OCI-LY3 (cell line): ENCODE data around the gene ZFP3.

Experiments
- H2AFZ ChIP-seq: fragments of 200-600, 300-600 bp; shearing (Covaris generic); 2 replicates; pipeline ENCODE4 v1.6.0; 2014; ENCODE audit warnings: antibody characterized with exemption, low read depth, low read length
- H3K27ac ChIP-seq: fragments of 200-600, 300-600 bp; sonication (generic); 2 replicates; pipeline ENCODE4 v1.5.1; 2014; ENCODE audit warnings: mild to moderate bottlenecking, low read length, moderate library complexity, mixed read lengths
- H3K27me3 ChIP-seq: fragments of 200-600, 300-600 bp; sonication (generic); 2 replicates; pipeline ENCODE4 v1.6.1; 2014; ENCODE audit warnings: low read depth, low read length, mixed read lengths
- H3K36me3 ChIP-seq: fragments of 200-600, 300-600 bp; sonication (generic); replicated peaks from 2 replicates; pipeline ENCODE3; 2014; ENCODE audit warnings: low read depth, low read length, mixed read lengths
- H3K4me1 ChIP-seq: fragments of 300-600, 200-600 bp; sonication (generic); 2 replicates; pipeline ENCODE4 v1.6.1; 2014; ENCODE audit warnings: low read length, mixed read lengths
- H3K4me2 ChIP-seq: fragments of 200-600, 300-600 bp; sonication (generic); 2 replicates; pipeline ENCODE4 v1.6.1; 2014; ENCODE audit warnings: low read length, mixed read lengths
- H3K4me3 ChIP-seq: fragments of 300-600, 200-600 bp; sonication (generic); 2 replicates; pipeline ENCODE4 v1.5.1; 2014; ENCODE audit warnings: antibody characterized with exemption, mild to moderate bottlenecking, low read length, moderate library complexity
- H3K79me2 ChIP-seq: fragments of 300-600, 200-600 bp; shearing (Covaris generic); 2 replicates; pipeline ENCODE4 v1.6.1; 2014; ENCODE audit warnings: mild to moderate bottlenecking, low read length, mixed read lengths
- H3K9ac ChIP-seq: fragments of 300-600, 200-600 bp; shearing (Covaris generic); 2 replicates; pipeline ENCODE4 v1.6.0; 2014; ENCODE audit warnings: mild to moderate bottlenecking, low read length, moderate library complexity
- H3K9me3 ChIP-seq: fragments of 200-600, 300-600 bp; shearing (Covaris generic); 2 replicates; pipeline ENCODE4 v1.6.1; 2014; ENCODE audit warnings: low read length, mixed read lengths; ENCODE audit not compliant: insufficient read depth
- H4K20me1 ChIP-seq: fragments of 200-600, 300-600 bp; sonication (generic); 2 replicates; pipeline ENCODE4 v1.6.1; 2016; ENCODE audit warnings: low read length, mixed read lengths; ENCODE audit not compliant: insufficient read depth
- CTCF ChIP-seq: fragments of 200-600, 300-600 bp; sonication (generic); IDR thresholded peaks from 2 replicates; pipeline ENCODE4 v1.5.1; 2014; ENCODE audit warnings: antibody characterized with exemption, low read length, low read depth
- EZH2phosphoT487 ChIP-seq: fragments of 200-600 bp; shearing (Covaris generic); IDR thresholded peaks from 2 replicates; pipeline ENCODE4 v1.6.1; 2018; ENCODE audit warnings: antibody characterized with exemption, mixed run types, low read depth

Gene ZFP3

GRCh38 chr17:5100832-5101231 lies 22.6 kb downstream of the ZFP3 start:
- no peak overlapping the region for H3K27ac ChIP-seq
- H3K27me3 ChIP-seq = no peaks in the 10 kb centered on the region
- H3K4me3 ChIP-seq = no peak overlapping the region
- no peaks in the 10 kb centered on the region for H3K4me1 ChIP-seq
- no peak overlapping the region for H3K9ac ChIP-seq
- H3K79me2 ChIP-seq = no peaks in the 10 kb centered on the region
- H2AFZ ChIP-seq = no peak overlapping the region
- peaks cover 1% of the 10 kb centered on the region for H3K36me3 ChIP-seq
- TF ChIP-seq EZH2phosphoT487 (no peak), CTCF (no peak)
- no peaks in the 10 kb centered on the region for H4K20me1 ChIP-seq
- H3K4me2 ChIP-seq = no peak overlapping the region
- H3K9me3 ChIP-seq = no peaks in the 10 kb centered on the region

GRCh38 chr17:5110816-5111215 lies 32.5 kb downstream of the ZFP3 start:
- H3K9me3 ChIP-seq = no peaks in the 10 kb centered on the region
- no peak overlapping the region for H3K27ac ChIP-seq
- no peak overlapping the region for H3K9ac ChIP-seq
- no peaks in the 10 kb centered on the region for H3K79me2 ChIP-seq
- H2AFZ ChIP-seq = no peak overlapping the region
- peaks cover 9% of the 10 kb centered on the region for H3K36me3 ChIP-seq
- no peak overlapping the region for H3K4me3 ChIP-seq
- no peaks in the 10 kb centered on the region for H4K20me1 ChIP-seq
- TF ChIP-seq EZH2phosphoT487 (no peak), CTCF (no peak)
- peak overlapping the region; percentile 70; the same call in 1 of the 2 replicates for H3K4me2 ChIP-seq
- H3K27me3 ChIP-seq = no peaks in the 10 kb centered on the region
- 0 out of 2 replicates have a peak, but pooled peaks cover 4% of the 10 kb centered on the region for H3K4me1 ChIP-seq

- TF ChIP-seq CTCF (no peak), EZH2phosphoT487 (no peak)
- peaks cover 5% of the 10 kb centered on the region for H3K36me3 ChIP-seq
- H4K20me1 ChIP-seq = no peaks in the 10 kb centered on the region
- H3K27me3 ChIP-seq = no peaks in the 10 kb centered on the region
- H3K27ac ChIP-seq = no peak within 1 kb of the TSS
- H2AFZ ChIP-seq = peak within 1 kb of the TSS; percentile 87; the same call in 1 of the 2 replicates
- H3K4me2 ChIP-seq = peak within 1 kb of the TSS; percentile 70
- H3K9ac ChIP-seq = peak within 1 kb of the TSS; percentile 44; the same call in 1 of the 2 replicates
- no peaks in the 10 kb centered on the region for H3K79me2 ChIP-seq
- 0 out of 2 replicates have a peak, but pooled peaks cover 4% of the 10 kb centered on the region for H3K4me1 ChIP-seq
- no peaks in the 10 kb centered on the region for H3K9me3 ChIP-seq
- peak within 1 kb of the TSS; percentile 79 for H3K4me3 ChIP-seq
These were observed 33.3 kb downstream of the ZFP3 start, which contains the start of gene ZNF232 for GRCh38 chr17:5111402-5112204. ZNF232 (minus strand) TSS chr17:5111878; CDS start chr17:5111822, 56 bp downstream.

- Histone ChIP-seq H3K4me3 (no peak within 1 kb of the TSS), H2AFZ (no peak within 1 kb of the TSS), H3K27me3 (no peaks in the 10 kb centered on the region), H3K27ac (no peak within 1 kb of the TSS), H3K36me3 (peaks cover 5% of the 10 kb centered on the region), H4K20me1 (no peaks in the 10 kb centered on the region), H3K9ac (no peak within 1 kb of the TSS), H3K4me2 (no peak within 1 kb of the TSS), H3K79me2 (no peaks in the 10 kb centered on the region), H3K9me3 (no peaks in the 10 kb centered on the region), H3K4me1 (0 out of 2 replicates have a peak, but pooled peaks cover 2% of the 10 kb centered on the region)
- no peak for TF ChIP-seq CTCF
- TF ChIP-seq EZH2phosphoT487 = no peak
These were observed 37.7 kb downstream of the ZFP3 start, which contains the start of gene USP6 for GRCh38 chr17:5115673-5116651. USP6 (plus strand) TSS chr17:5116032; CDS start chr17:5130368, 14,336 bp downstream.
